Bronchial epithelial cell (primary cell): Measurements from ENCODE around the gene IRS2. TPM values are rescaled to one million over a fixed set of nuclear protein-coding genes. Genes with fewer than 3 reads are reported as not detected.

Experiments used
- DNase-seq: peaks from one replicate; pipeline ENCODE4 v3.0.0-alpha.2; 2010; ENCODE audit warnings: low read depth
- FAIRE-seq: peaks from 2 replicates; lab custom pipeline; 2011; peaks lifted over from hg19 to GRCh38; lab: Jason Lieb, UNC
- H3K27me3 ChIP-seq: 2 replicates; pipeline ENCODE4 v1.5.1; 2011; ENCODE audit warnings: low read length; ENCODE audit not compliant: control insufficient read depth, insufficient read depth
- H3K36me3 ChIP-seq: 2 replicates; pipeline ENCODE4 v1.5.1; 2011; ENCODE audit warnings: low read length; ENCODE audit not compliant: control insufficient read depth, insufficient read depth
- H3K4me3 ChIP-seq: 2 replicates; pipeline ENCODE4 v1.5.1; 2011; ENCODE audit warnings: mild to moderate bottlenecking, low read depth, low read length, control low read depth
- CTCF ChIP-seq: IDR thresholded peaks from 2 replicates; pipeline ENCODE4 v1.5.1; 2011; ENCODE audit warnings: mild to moderate bottlenecking, moderate library complexity, low read length, control low read depth, inconsistent platforms; ENCODE audit not compliant: insufficient read depth, severe bottlenecking
- total RNA-seq: library from RNA; depleted of rRNA; stranded (reverse); fragments of >200 nt; gene quantifications from 2 replicates; pipeline ENCODE4 v1.2.1, GENCODE V29; 2014

Gene IRS2
- total RNA-seq, 1 donor from 2014 or later, result 6.8 TPM

GRCh38 chr13:109816112-109816807 is 29.9 kb upstream of the IRS2 start:
- no peak for TF ChIP-seq CTCF
- Histone ChIP-seq H3K36me3 (no peaks in the 10 kb centered on the region), H3K4me3 (no peak overlapping the region), H3K27me3 (no peaks in the 10 kb centered on the region)
- FAIRE-seq, result no peak
- peak; percentile 81 for DNase-seq

GRCh38 chr13:109815651-109816050 is 29.3 kb upstream of the IRS2 start:
- no peaks in the 10 kb centered on the region for H3K36me3 ChIP-seq
- TF ChIP-seq CTCF, result no peak
- FAIRE-seq (no peak), DNase-seq (no peak)
- no peak overlapping the region for H3K4me3 ChIP-seq
- H3K27me3 ChIP-seq, result no peaks in the 10 kb centered on the region

GRCh38 chr13:109813663-109814062 is 27.3 kb upstream of the IRS2 start:
- TF ChIP-seq CTCF, result no peak
- Histone ChIP-seq H3K36me3 (no peaks in the 10 kb centered on the region), H3K27me3 (no peaks in the 10 kb centered on the region), H3K4me3 (no peak overlapping the region)
- no peak for FAIRE-seq
- DNase-seq, result no peak

- no peak for DNase-seq
- TF ChIP-seq CTCF, result no peak
- no peak for FAIRE-seq
- Histone ChIP-seq H3K4me3 (no peak overlapping the region), H3K36me3 (no peaks in the 10 kb centered on the region), H3K27me3 (no peaks in the 10 kb centered on the region)
Measured at GRCh38 chr13:109812382-109812781, 26.0 kb upstream of the IRS2 start.

GRCh38 chr13:109810761-109811510 is 24.6 kb upstream of the IRS2 start:
- Histone ChIP-seq H3K27me3 (no peaks in the 10 kb centered on the region), H3K4me3 (no peak overlapping the region), H3K36me3 (no peaks in the 10 kb centered on the region)
- FAIRE-seq, result no peak
- TF ChIP-seq CTCF, result no peak
- DNase-seq, result no peak
